Body of pancreas (tissue), 4 donors: Measurements from ENCODE around the gene ITPRIPL1.

Experiments used
- CTCF ChIP-seq, 7 experiments: fragments of 450-650 bp in 4 of 7; fragments of 200-600 bp in 3 of 7; sonication (generic) in 3 of 7; IDR thresholded peaks; one replicate each; pipeline ENCODE4 v1.5.1; 2016 to 2019; ENCODE audit warnings: antibody characterized with exemption in 7 of 7
- POLR2A ChIP-seq, 3 donors: fragments of 450-650 bp; IDR thresholded peaks; one replicate each; pipeline ENCODE4 v1.6.1; 2016; ENCODE audit warnings: antibody characterized with exemption in 3 of 3, mild to moderate bottlenecking in 2 of 3

- no peak for TF ChIP-seq CTCF (IDR thresholded peaks at IDR 0.05)
- TF ChIP-seq POLR2A (IDR thresholded peaks at IDR 0.05): no peak
Measured at GRCh38 chr2:96340493-96341414, 15.6 kb downstream of the ITPRIPL1 start.
